NCI-H2107 (cell line): ENCODE measurements around the gene CDC14C.

ENCODE experiments used
- DNase-seq: peaks from one replicate; lab custom pipeline; 2025; lab: John Stamatoyannopoulos, UW

CDC14C gene

DNA sequence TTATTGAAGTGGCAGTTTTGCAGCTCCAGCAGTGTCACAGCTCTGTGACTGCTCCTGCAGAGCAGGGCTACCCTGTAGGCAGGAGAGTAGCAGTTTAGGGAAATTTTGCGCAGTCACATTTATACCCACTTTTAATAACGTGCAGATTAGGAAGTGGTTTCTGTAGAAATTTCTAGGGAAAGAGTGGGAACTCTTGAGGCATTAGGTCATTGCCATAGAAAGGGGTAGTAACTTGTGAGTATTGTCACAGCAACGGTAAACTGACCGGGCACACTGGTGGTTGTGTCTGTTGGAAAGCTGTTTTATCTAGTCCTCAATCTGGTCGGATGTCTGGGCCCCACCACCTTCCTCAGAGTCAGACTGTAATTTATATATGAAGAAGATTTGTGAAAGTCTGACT lies 51.9 kb downstream of the CDC14C start:
- no peak for DNase-seq

DNA sequence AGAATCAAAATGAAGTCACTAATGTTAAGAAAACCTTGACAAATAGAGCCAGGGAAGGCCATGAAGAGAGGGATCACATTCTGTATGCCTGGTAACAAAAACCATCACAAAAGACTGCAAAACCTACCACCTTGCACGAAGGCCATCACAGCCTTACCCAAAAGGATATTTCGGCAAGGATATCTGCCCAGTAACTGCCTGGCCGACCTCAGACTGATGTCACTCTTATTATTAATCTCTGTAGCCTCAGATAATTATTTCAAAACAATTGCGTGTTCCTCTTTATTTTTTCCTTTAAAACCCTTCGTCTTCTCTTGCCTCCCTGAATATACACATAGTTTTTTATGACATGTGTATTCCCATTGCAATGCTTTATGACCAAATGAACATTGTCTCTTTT lies 52.5 kb downstream of the CDC14C start:
- DNase-seq = no peak
